ENCODE measurements around the gene OGG1.
A peak's percentile ranks its signal among the peaks of the same experiment; 100 is the strongest.

Gene OGG1

DNA sequence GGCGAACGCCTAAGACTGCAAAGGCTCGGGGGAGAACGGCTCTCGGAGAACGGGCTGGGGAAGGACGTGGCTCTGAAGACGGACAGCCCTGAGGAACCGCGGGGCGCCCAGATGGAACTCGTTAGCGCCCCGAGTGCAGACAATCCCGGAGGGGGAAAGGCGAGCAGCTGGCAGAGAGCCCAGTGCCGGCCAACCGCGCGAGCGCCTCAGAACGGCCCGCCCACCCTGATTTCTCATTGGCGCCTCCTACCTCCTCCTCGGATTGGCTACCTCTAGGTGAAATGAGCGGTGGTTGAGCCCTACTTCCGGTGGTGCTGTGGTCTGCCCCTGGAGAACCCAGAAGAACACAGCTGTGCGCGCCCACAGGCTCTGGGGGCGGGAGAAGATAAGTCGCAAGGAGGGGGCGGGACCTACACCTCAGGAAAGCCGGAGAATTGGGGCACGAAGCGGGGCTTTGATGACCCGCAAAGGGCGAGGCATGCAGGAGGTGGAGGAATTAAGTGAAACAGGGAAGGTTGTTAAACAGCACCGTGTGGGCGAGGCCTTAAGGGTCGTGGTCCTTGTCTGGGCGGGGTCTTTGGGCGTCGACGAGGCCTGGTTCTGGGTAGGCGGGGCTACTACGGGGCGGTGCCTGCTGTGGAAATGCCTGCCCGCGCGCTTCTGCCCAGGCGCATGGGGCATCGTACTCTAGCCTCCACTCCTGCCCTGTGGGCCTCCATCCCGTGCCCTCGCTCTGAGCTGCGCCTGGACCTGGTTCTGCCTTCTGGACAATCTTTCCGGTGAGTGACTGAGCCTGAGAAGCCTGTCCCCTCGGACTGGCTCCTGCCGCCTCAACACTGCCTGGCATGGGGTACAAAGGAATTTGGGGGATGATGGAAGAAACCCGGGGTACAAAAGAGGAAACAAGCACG lies at the start of gene OGG1:
Gene OGG1, plus strand, starts transcription at position 308 of the 911 bp plus-strand sequence. Its CDS starts 335 bp downstream, at position 643.
- peak; percentile 29 to 98 (median 94) for DNase-seq

DNA sequence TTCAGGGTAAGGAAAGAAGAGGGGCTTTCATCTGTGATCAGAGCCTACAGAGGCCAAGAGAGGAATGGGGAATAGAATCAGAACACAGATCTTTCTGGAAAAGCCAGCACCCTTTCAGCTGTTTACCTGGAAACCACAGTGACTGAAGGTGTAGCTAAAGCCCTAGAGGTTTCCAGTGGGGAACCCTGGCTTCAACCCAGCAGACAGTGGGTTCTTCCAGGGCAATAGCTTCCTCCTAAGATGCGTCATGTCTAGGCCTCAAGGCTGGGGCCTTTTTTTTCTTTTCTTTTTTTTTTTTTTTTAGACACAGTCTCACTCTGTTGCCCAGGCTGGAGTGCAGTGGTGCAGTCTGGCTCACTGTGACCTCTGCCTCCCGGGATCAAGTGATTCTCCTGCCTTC lies 49.2 kb upstream of the OGG1 start:
- no peak for DNase-seq

DNA sequence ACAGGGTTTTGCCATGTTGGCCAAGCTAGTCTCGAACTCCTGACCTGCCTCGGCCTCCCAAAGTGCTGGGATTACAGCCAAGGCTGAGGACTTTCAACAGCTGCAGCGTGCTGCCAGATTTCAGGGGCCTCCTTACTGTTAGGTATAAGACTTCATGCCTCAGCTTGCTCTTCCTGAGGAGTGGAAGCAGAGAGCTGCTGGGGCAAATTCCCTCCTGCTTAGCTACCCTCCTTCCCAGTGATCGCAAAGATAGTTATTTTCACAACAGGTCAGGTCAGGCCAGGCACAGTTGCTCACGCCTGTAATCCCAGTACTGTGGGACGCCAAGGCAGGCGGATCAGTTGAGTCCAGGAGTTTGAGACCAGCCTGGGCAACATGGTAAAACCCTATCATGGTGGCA lies 48.7 kb upstream of the OGG1 start:
- no peak for DNase-seq

DNA sequence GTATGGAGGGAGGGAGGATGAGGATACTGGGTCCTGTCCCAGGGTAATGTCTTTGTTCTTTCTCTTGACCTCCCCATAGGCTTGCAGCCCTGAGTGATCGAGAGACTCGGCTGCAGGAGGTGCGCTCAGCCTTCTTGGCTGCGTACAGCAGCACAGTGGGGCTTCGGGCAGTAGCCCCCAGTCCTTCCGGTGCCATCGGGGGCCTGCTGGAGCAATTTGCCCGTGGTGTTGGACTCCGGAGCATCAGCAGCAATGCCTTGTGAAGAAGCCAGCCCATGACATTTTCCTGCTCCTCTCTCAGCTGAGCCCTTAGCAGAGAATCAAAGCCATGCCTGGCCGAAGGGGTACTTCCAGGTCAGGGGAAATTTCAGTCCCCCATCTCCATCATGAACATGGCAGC lies 48.0 kb upstream of the OGG1 start:
- DNase-seq: no peak

DNA sequence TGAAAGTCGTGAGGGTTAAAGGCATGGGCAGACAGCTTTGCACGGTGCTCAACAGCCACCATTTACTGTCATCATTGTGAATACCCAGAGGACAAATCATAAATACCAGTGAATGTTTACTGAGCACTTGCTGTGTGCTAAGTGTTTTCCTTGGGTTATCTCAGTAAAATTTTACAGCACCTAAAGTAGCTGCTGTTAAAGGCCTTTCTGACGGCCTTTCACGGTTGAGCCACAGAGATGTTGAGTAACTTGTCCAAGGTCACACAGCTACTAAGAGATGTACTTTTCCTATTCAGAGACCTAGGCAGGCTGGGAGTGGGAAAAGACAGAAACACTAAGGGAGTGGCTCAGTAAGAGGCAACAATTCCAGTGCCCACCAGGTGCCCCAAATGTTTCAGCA lies 46.5 kb upstream of the OGG1 start:
- DNase-seq: no peak

DNA sequence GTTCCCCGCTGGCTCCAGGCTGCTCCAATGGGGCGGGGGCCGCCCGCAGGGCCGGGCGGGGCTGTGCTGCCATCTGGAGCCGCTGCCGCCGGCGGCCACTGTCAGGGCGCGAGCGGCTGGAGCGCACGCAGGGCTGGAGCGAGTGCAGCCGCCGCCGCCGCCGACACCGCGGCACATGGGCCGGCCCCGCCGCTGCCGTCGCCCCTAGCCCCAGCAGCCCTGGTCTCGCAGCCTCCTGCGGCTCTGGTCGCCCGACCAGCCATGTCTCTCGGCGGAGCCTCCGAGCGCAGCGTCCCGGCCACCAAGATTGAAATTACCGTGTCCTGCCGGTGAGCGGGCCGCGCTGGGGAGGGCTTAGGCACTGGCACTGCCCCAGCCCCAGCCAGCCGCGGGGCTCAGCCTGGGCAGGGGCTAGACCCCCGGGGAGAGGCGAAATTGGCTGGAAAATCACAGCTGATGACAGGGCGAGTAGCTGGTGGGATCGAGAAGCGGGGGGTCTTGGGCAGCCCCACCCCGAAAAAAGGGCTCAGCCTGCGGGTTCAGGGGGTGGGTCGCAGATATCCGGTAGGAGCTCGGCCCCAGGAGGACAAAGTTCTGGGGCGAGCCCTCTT lies 45.9 kb upstream of the OGG1 start, which contains the start of gene CPNE9:
Gene CPNE9, plus strand, starts transcription at position 98 of the 611 bp plus-strand sequence. Its CDS starts 164 bp downstream, at position 262.
- no peak for DNase-seq

DNA sequence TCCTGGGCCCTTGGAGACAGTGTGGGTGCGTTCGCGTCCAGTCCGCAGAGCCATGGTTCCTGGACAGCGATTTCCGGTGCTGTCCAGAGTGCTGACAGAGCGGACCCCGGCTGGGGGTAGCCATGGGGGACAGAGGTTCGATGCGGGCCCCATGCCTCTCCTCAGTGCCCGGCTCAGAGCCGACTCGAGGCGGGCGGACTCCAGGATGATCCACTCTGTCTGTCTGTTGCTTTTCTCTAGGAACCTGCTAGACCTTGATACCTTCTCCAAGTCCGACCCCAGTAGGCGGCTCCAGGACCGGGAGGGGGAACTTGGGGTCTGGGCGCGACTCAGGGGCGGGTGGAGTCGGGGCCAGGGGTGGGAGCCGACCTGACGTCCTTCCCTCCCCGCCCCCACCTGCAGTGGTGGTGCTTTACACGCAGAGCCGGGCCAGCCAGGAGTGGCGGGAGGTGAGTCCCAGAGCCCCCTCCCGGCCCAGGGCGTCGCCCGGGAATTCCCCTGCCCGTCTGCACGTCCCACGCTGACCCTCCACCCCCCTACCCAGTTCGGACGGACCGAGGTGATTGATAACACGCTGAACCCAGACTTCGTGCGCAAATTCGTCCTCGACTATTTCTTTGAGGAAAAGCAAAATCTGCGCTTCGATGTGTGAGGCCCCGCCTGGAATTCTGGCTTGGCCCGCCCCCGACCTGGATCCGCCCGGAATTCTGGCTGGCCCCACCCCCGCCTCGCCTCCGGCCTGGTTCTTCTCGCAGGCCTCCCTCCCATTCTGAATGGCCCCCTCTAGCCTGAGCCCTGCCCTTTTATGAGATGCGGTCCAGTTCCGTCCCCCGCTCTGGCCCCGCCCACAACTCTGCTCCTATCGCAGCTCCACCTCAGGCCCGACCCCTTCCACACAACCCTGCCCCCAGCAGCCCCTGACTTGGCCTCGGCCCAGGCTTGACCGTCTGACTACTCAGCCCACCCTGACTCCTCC lies 45.1 kb upstream of the OGG1 start:
- peak in 5 of 56 donors; percentile 6 to 60 (median 14) for DNase-seq

DNA sequence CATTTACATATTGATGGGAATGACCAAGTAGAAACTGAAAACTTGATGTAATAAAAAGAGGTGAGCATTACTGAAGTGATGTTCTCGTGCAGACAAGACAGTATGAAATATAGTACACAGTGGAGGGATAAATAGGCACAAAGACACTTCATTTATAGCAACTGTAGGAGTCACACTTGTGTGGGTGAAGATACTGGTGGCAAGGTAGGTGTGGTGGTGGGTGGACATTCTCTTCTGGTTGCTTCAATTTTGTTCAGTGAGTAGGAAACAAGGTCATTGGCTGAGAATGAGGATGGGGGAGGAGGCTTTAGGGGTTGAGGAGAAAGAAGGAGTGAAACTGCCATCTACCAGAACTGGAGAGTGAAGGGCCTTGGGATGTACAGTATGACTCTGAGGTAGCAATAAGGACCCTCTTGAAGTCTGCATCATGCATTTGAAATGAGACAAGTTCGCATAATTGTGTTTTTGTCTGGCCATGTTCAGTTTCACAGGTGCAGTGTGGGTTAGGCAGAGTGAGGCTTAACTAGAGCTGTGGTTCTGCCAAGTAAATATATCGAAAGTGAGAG lies 39.5 kb upstream of the OGG1 start:
- DNase-seq: no peak

DNA sequence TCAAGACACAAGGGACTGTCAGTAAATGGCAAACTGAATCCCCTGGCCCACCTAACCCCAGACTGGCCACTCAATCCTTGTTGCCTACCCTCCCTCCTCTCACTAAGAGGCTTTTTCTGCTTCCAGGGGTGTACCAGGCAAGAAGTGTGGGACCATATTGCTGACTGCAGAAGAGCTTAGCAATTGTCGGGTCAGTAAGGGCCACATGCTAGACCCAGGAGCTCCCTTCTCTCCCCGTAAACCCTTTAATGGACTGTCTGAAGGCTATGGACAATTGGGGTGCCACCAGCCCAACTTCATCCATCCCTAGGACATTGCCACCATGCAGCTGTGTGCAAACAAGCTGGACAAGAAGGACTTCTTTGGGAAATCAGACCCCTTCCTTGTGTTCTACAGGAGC lies 37.3 kb upstream of the OGG1 start:
- DNase-seq: no peak

DNA sequence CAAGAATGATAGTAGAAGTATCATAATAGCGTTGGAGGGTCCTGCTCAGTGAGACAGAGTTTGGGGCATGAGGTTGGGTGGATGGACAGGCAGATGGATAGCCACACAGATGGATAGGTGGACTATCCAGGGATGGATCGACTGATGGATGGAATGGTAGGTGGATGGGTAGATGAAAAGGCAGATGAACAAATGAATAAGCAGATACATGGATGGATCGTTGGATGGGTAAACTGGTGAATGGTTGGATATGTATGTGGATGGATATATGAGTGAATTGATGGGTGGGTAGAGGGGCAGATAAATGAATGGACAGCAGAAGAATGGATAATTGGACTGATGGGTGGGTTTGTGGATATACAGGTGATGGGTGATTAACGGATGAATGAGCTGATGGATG lies 36.6 kb upstream of the OGG1 start:
- DNase-seq: no peak

DNA sequence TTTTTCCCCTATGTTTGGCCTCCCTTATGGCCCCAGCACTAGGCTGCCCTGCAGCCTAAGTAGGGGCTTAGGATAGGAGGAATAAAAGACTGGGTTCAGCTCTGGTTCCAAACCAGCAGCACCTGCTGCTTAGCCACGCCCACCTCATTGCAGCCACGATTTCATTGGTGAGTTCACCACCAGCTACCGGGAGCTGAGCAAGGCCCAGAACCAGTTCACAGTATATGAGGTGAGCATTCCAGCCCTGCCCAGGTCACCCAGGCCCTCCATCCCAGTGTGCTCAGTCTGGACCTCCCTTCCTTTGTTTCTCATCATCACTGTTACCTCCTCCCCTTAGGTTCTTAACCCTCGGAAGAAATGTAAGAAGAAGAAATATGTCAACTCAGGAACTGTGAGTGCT lies 34.6 kb upstream of the OGG1 start:
- no peak for DNase-seq

DNA sequence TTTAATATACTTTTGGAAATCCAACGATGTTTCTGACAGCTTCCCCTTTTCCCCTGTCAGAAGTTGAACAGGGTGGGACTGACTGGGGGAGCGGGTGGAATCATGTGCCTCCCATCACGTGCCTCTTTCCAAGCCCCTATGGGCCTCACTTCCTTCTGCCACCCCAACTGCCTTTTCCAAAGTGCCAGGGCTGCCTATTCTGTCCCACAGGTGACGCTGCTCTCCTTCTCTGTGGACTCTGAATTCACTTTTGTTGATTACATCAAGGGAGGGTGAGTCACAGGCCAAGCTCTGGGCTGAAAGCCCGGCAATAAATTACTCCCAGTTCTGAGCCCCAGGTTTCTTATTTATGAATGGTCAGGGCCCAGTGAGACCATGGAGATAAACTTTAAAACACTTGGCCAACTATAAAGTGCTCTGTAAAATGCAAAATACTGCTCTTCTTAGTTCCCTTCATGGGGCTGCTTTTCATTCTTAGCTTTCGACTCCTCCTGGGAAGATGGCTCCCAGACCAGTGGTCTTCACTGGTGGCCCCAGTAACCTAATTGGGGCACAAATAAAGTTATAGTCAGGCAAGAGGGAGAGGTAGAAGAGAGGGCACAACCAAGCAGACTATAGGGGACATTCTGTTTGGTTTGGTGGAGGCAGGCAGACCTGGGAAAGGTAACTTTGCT lies 33.9 kb upstream of the OGG1 start:
- DNase-seq: peak in 30 of 56 donors; percentile 9 to 58 (median 31)

DNA sequence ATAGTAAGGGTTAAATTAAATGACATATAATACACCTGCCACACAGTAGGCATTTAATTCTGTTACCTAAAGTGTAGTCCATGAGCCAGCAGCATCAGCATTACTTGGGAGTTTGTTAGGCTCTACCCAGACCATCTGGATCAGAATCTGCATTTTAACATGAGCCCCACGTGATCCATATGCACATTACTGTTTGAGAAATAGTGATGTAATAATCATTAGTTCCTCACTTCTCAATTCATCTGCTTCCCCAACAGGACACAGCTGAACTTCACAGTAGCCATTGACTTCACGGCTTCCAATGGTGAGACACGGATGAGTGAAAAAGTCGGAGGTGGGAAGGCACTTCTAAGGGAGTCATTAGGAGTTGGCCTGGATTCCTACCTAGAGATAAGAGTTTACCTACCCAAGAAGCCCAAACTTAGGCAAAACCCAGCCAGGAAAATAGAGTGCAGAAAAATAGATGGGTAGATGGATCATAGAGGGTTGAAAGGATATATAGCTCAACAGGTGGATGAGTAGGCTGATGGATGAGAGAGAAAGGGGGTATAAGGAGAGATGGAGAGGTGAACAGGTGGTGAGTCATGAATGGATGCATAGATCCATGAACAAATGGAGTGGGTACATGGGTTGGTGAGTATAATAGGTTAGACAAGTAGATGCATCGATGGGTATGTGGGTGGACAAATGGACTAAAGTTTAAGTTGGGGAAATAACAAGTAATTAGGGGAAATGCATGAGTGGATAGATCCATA lies 32.8 kb upstream of the OGG1 start:
- no peak for DNase-seq

DNA sequence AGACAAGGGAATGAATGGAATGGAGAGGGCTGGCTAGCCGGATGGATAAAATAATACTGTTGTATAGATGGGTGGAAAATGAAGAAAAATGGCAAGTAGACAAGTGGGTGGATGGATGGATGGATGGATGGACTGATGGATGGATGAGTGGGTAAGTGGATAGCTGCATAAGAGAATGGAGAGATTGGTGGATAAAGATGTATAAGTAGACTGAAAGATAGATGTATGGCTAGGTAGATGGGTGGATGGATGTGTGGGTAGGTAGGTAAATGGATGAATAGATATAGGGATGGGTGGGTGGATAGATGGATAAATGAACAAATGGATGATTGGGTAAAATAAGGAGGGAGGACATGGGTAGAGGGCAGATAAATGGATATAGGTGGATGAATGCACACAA lies 32.2 kb upstream of the OGG1 start:
- DNase-seq: no peak

DNA sequence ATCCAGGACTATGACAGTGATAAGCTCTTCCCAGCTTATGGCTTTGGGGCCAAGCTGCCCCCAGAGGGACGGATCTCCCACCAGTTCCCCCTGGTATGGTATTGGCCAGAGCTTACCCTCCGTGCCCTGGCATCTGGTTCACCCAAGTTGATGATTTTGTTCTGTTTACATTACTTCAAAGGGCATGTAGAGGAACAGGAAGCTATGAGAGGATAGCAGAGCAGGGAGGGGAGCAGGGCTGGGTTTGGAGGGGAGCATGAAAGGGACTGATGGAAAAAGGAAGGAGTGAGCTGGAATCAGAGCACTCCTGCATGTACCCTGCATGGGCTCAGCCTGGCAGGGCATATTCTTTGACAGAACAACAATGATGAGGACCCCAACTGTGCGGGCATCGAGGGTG lies 31.6 kb upstream of the OGG1 start:
- no peak for DNase-seq

DNA sequence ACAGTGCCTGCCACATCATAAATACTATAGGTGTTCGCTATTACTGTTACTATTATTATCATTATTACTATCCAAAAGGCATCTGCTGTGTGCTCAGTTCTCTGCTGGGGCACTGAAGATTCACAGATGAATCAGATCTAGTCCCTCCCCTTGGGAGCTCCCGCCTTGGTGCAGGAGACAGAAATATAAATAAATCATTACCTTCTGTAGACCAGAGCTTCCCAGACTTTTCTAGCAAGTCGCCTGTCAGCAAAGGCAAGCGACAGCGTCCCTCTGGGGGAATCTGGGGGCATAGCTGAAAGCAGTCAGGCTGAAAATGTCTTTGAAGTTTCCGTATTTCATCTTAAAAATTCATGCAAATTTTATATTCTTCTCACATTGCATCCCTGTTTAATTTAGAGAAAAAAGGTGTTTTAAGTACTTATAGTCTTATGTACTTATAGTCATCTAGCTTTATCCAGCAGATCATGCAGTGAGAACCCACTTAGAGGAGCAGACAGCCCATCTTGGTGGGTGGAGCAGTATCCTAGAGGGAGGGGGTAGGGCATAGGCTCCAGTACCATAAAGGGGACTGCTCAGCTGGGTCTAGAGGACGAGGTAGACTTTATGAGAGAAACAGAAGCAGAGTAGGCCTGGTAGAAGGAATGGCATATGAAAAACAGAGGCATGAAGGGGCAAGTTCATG lies 28.6 kb upstream of the OGG1 start:
- DNase-seq: no peak

DNA sequence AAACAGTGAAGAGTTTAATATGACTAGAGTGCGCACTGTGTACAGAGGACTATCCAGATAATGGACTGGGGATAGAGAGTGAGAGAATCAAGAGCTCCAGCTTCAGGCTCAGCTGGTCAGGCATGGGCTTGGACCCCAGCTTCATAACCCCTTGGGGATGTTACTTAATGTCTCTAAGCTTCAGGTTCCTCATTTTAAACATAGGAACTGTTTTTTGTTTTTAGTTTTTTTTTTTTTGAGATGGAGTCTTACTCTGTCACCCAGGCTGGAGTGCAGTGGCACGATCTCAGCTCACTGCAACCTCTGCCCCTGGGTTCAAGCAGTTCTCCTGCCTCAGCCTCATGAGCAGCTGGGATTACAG lies 28.1 kb upstream of the OGG1 start:
- no peak for DNase-seq

DNA sequence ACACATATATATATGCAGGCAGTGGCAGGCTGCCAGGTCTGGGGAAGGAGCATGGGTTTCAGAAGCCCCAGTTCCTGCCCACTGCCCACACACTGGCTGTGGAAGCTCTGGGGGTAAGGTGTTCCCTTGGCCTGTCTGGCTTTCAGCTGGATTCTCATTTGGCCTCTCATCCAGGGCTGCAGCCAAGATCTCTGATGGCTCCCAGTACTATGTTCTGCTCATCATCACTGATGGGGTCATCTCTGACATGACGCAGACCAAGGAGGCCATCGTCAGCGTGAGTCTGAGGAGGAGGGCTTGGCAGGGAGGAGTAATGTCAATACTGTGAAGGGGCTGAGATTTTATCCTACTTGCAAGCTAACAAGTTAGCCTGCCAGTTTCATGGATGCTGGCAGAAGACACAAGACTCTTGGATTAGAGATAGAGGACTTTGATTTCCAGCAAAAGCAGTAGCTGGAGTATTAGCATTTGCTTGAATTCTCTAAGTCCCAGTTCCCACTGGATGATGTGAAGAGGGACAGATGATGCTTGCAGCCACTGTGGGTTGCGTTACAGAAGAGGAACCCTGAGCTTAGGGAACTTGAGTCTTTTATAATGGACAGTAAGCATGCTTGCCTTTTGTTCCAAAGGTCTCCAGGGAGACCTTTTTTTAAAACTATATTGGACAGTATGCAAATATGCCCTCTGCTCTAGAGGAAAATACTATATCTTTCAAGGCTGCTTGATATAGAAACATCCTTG lies 23.8 kb upstream of the OGG1 start:
- DNase-seq: no peak
